HK-2 (cell line): Measurements from ENCODE around the gene EMP2.

Experiments used
- DNase-seq: peaks from one replicate; pipeline ENCODE4 v3.0.0-alpha.2; 2018; ENCODE audit not compliant: unreplicated experiment

The EMP2 gene

DNA sequence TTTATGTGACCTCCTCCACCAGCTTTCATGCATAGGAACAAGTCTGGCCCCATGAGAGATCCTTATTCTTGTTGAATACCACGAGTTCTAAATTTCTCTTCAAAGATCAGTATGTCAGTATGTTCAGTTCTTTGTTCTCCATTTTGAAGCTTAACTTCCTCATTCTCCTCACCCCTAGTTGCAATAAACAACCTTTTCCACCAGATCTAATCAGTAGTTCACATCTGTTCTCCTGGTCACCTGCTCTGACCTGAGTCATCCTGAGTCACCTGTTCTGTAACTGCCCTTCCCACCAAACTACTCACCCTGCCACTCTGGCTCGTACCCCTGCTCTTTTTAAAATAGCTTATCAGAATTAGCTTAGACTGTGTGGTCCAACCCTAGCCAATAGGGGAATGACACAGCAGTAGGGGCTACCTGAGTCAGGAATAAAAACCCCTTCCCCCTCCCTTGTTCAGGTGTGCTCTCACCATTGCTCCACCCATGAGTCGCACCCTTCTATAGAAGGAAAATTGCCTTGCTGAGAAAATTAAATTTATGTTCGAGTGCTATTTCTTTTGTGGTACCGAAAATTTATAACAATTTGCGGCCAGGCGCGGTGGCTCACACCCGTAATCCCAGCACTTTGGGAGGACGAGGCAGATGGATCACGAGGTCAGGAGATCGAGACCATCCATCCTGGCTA, 94.6 kb downstream of the EMP2 start:
- no peak for DNase-seq

DNA sequence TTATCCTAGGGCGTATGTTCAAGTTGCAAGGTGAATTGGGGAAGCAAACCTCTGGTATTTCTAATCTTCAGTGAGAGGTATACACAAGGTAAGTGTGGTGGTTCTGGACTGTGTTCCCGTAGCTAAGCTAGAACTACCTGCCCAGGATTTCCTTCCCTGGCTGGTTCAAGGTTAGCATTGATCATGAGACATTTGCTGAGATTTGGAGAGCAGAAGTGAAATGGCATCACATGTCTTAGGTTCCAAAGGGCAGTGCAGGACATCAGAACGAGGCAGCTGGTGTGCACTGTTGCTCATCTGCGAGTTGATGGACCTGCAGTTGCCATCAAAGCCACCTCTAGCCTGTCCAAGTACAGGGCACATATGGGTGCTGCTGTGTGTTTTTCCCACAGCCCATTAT, 95.2 kb downstream of the EMP2 start:
- DNase-seq = no peak

GRCh38 chr16:10480151-10480550, 100.2 kb downstream of the EMP2 start:
- DNase-seq = no peak
